HG02571 (cell line): ENCODE data around the gene ST7L.
"Not testable (repeated sequence)": the region's sequence is repeated elsewhere in the genome, so short reads cannot be mapped to it uniquely, and the experiment has no call there.

Source experiments
- ATAC-seq: cut with Tn5 transposase; IDR thresholded peaks from one replicate; pipeline ENCODE4 v1.9.1; 2021; ENCODE audit warnings: mild to moderate bottlenecking, moderate library complexity; ENCODE audit not compliant: unreplicated experiment

The ST7L gene

GRCh38 chr1:112496290-112496689, 122.7 kb downstream of the ST7L start:
- ATAC-seq: no peak

- ATAC-seq: no peak
Measured at GRCh38 chr1:112493351-112493750, 125.6 kb downstream of the ST7L start.

- no peak for ATAC-seq
Measured at GRCh38 chr1:112492076-112492475, 126.9 kb downstream of the ST7L start.

GRCh38 chr1:112488141-112488540, 130.8 kb downstream of the ST7L start:
- no peak for ATAC-seq

GRCh38 chr1:112487686-112488085, 131.3 kb downstream of the ST7L start:
- not testable (repeated sequence) for ATAC-seq

GRCh38 chr1:112486063-112486462, 132.9 kb downstream of the ST7L start:
- ATAC-seq: not testable (repeated sequence)

- ATAC-seq: no peak
Measured at GRCh38 chr1:112478314-112478713, 140.6 kb downstream of the ST7L start.

GRCh38 chr1:112477550-112477949, 141.4 kb downstream of the ST7L start:
- no peak for ATAC-seq
